Bladder microvascular endothelial cell (primary cell): Measurements from ENCODE around the gene FEZF1. TPM values are rescaled to one million over a fixed set of nuclear protein-coding genes. Genes with fewer than 3 reads are reported as not detected.

Source experiments
- total RNA-seq: library from RNA; depleted of rRNA; stranded (reverse); fragments of >200 nt; gene quantifications from 2 replicates; pipeline ENCODE4 v1.2.3, GENCODE V29; 2014

Gene FEZF1
- total RNA-seq, result not detected in 2 replicates

GRCh38 chr7:122304319-122304975, at the start of gene FEZF1:
Gene FEZF1, minus strand, starts transcription at chr7:122304750. Its CDS starts 313 bp downstream, at chr7:122304437.

Other genes starting within 250 kb of the FEZF1 start
- gene AASS, start 160.5 kb downstream of the FEZF1 start, total RNA-seq, result 23.3 and 37.9 TPM in 2 replicates